Measurements from ENCODE around the gene SPTBN5.
A peak's percentile ranks its signal among the peaks of the same experiment; 100 is the strongest.
"Not testable (repeated sequence)": the region's sequence is repeated elsewhere in the genome, so short reads cannot be mapped to it uniquely, and the experiment has no call there.

SPTBN5 gene

GRCh38 chr15:41831291-41831690 lies 62.6 kb downstream of the SPTBN5 start:
- not testable (repeated sequence) for H2BK15ac ChIP-seq (ENCODE audit: low read depth, poor library complexity, severe bottlenecking); H3K9ac ChIP-seq (ENCODE audit: low read length); H3K4me2 ChIP-seq (ENCODE audit: low read length, poor library complexity, severe bottlenecking); H3K18ac ChIP-seq (ENCODE audit: low read depth in 1 of 2, low read length in 2 of 2); H3K9me3 ChIP-seq (ENCODE audit: control insufficient read depth, low read length); H3K4me3 ChIP-seq (ENCODE audit: insufficient read depth in 1 of 2, low read depth in 1 of 2, low read length in 2 of 2); H2BK120ac ChIP-seq (ENCODE audit: low read depth, low read length); H4K91ac ChIP-seq (ENCODE audit: low read length); DNase-seq; H2AK5ac ChIP-seq (ENCODE audit: low read length, severe bottlenecking); H3K27me3 ChIP-seq (ENCODE audit: control insufficient read depth in 1 of 2, insufficient read depth in 1 of 2, low read length in 2 of 2); H3K4ac ChIP-seq (ENCODE audit: low read depth in 1 of 2, low read length in 2 of 2); H2AFZ ChIP-seq (ENCODE audit: low read depth, low read length); H2BK12ac ChIP-seq (ENCODE audit: low read length in 2 of 2); H3K14ac ChIP-seq (ENCODE audit: low read length in 2 of 2); H2BK5ac ChIP-seq (ENCODE audit: low read depth, low read length, poor library complexity, severe bottlenecking); H4K8ac ChIP-seq (ENCODE audit: low read length); H3K27ac ChIP-seq (ENCODE audit: low read length, poor library complexity, severe bottlenecking); H3K23ac ChIP-seq (ENCODE audit: low read length in 2 of 2)
- peaks cover 15% of the 10 kb centered on the region for H3K4me1 ChIP-seq (ENCODE audit: control insufficient read depth, insufficient read depth, low read depth, low read length)
- peaks cover 9 to 42% of the 10 kb centered on the region in 2 experiments for H3K36me3 ChIP-seq (ENCODE audit: control insufficient read depth in 1 of 2, insufficient read depth in 2 of 2, low read depth in 1 of 2, low read length in 2 of 2)
- H3K79me1 ChIP-seq (replicated peaks; ENCODE audit: low read length, poor library complexity, severe bottlenecking), result peaks cover 14% of the 10 kb centered on the region
- 84% methylated on average over 4 of the region's 4 CpGs for WGBS

GRCh38 chr15:41829959-41830646 lies 63.8 kb downstream of the SPTBN5 start:
- H3K4ac ChIP-seq (ENCODE audit: low read depth in 1 of 2, low read length in 2 of 2), result no peak overlapping the region

GRCh38 chr15:41828807-41829141 lies 65.1 kb downstream of the SPTBN5 start:
- Histone ChIP-seq H3K27me3 (ENCODE audit: control insufficient read depth in 1 of 2, insufficient read depth in 1 of 2, low read length in 2 of 2) (no peaks in the 10 kb centered on the region), H3K4me2 (ENCODE audit: low read length, poor library complexity, severe bottlenecking) (peak overlapping the region; percentile 84), H2AK5ac (ENCODE audit: low read length, severe bottlenecking) (no peak overlapping the region), H3K36me3 (ENCODE audit: control insufficient read depth in 1 of 2, insufficient read depth in 2 of 2, low read depth in 1 of 2, low read length in 2 of 2) (peaks cover 30 to 51% of the 10 kb centered on the region in 2 experiments), H3K4me1 (ENCODE audit: control insufficient read depth, insufficient read depth, low read depth, low read length) (peaks cover 19% of the 10 kb centered on the region), H3K18ac (ENCODE audit: low read depth in 1 of 2, low read length in 2 of 2) (no peak overlapping the region), H3K4me3 (ENCODE audit: insufficient read depth in 1 of 2, low read depth in 1 of 2, low read length in 2 of 2) (peak overlapping the region in 1 of 2 experiments; percentile 98), H3K4ac (ENCODE audit: low read depth in 1 of 2, low read length in 2 of 2) (no peak overlapping the region), H3K14ac (ENCODE audit: low read length in 2 of 2) (no peak overlapping the region), H2BK120ac (ENCODE audit: low read depth, low read length) (no peak overlapping the region), H4K91ac (ENCODE audit: low read length) (no peak overlapping the region), H3K79me1 (replicated peaks; ENCODE audit: low read length, poor library complexity, severe bottlenecking) (peaks cover 8% of the 10 kb centered on the region), H3K27ac (ENCODE audit: low read length, poor library complexity, severe bottlenecking) (no peak overlapping the region), H2AFZ (ENCODE audit: low read depth, low read length) (no peak overlapping the region), H2BK15ac (ENCODE audit: low read depth, poor library complexity, severe bottlenecking) (no peak overlapping the region), H3K9ac (ENCODE audit: low read length) (peak overlapping the region; percentile 94), H2BK5ac (ENCODE audit: low read depth, low read length, poor library complexity, severe bottlenecking) (no peak overlapping the region), H3K23ac (ENCODE audit: low read length in 2 of 2) (no peak overlapping the region), H4K8ac (ENCODE audit: low read length) (no peak overlapping the region), H2BK12ac (ENCODE audit: low read length in 2 of 2) (no peak overlapping the region), H3K9me3 (ENCODE audit: control insufficient read depth, low read length) (no peaks in the 10 kb centered on the region)
- WGBS, result 30% methylated on average over 5 of the region's 6 CpGs
- no peak for DNase-seq

More at GRCh38 chr15:41829959-41830646, 63.8 kb downstream of the SPTBN5 start:
- no peak overlapping the region for H2AK5ac ChIP-seq (ENCODE audit: low read length, severe bottlenecking)
- H3K18ac ChIP-seq (ENCODE audit: low read depth in 1 of 2, low read length in 2 of 2), result no peak overlapping the region
- H2BK5ac ChIP-seq (ENCODE audit: low read depth, low read length, poor library complexity, severe bottlenecking), result no peak overlapping the region
- H4K8ac ChIP-seq (ENCODE audit: low read length), result no peak overlapping the region
- no peak for DNase-seq
- no peak overlapping the region for H3K9ac ChIP-seq (ENCODE audit: low read length)
- no peak overlapping the region for H4K91ac ChIP-seq (ENCODE audit: low read length)
- H3K27me3 ChIP-seq (ENCODE audit: control insufficient read depth in 1 of 2, insufficient read depth in 1 of 2, low read length in 2 of 2), result no peaks in the 10 kb centered on the region
- H3K23ac ChIP-seq (ENCODE audit: low read length in 2 of 2), result no peak overlapping the region
- H2BK120ac ChIP-seq (ENCODE audit: low read depth, low read length), result no peak overlapping the region
- no peak overlapping the region for H3K4me2 ChIP-seq (ENCODE audit: low read length, poor library complexity, severe bottlenecking)
- H2AFZ ChIP-seq (ENCODE audit: low read depth, low read length), result no peak overlapping the region
- H3K27ac ChIP-seq (ENCODE audit: low read length, poor library complexity, severe bottlenecking), result no peak overlapping the region
- H3K14ac ChIP-seq (ENCODE audit: low read length in 2 of 2), result no peak overlapping the region
- 96% methylated on average over 13 of the region's 13 CpGs for WGBS
- peaks cover 14% of the 10 kb centered on the region for H3K79me1 ChIP-seq (replicated peaks; ENCODE audit: low read length, poor library complexity, severe bottlenecking)
- H3K4me3 ChIP-seq (ENCODE audit: insufficient read depth in 1 of 2, low read depth in 1 of 2, low read length in 2 of 2), result no peak overlapping the region
- H2BK15ac ChIP-seq (ENCODE audit: low read depth, poor library complexity, severe bottlenecking), result no peak overlapping the region
- no peaks in the 10 kb centered on the region for H3K9me3 ChIP-seq (ENCODE audit: control insufficient read depth, low read length)
- peaks cover 19 to 45% of the 10 kb centered on the region in 2 experiments for H3K36me3 ChIP-seq (ENCODE audit: control insufficient read depth in 1 of 2, insufficient read depth in 2 of 2, low read depth in 1 of 2, low read length in 2 of 2)
- peaks cover 18% of the 10 kb centered on the region for H3K4me1 ChIP-seq (ENCODE audit: control insufficient read depth, insufficient read depth, low read depth, low read length)
- no peak overlapping the region for H2BK12ac ChIP-seq (ENCODE audit: low read length in 2 of 2)

GRCh38 chr15:41827880-41828806 lies 65.7 kb downstream of the SPTBN5 start, which contains the start of gene JMJD7:
Gene JMJD7 (plus strand): TSS chr15:41828092. CDS start chr15:41828125, 33 bp downstream.
- H3K4ac ChIP-seq (ENCODE audit: low read depth in 1 of 2, low read length in 2 of 2), result peak within 1 kb of the TSS; percentile 2 to 54
- peak within 1 kb of the TSS; percentile 38 for H4K8ac ChIP-seq (ENCODE audit: low read length)
- peak; percentile 86 for DNase-seq
- peak within 1 kb of the TSS; percentile 94 for H3K9ac ChIP-seq (ENCODE audit: low read length)
- peak within 1 kb of the TSS; percentile 83 for H2AFZ ChIP-seq (ENCODE audit: low read depth, low read length)
- H3K14ac ChIP-seq (ENCODE audit: low read length in 2 of 2), result peak within 1 kb of the TSS in 1 of 2 experiments; percentile 88
- no peaks in the 10 kb centered on the region for H3K9me3 ChIP-seq (ENCODE audit: control insufficient read depth, low read length)
- H3K4me2 ChIP-seq (ENCODE audit: low read length, poor library complexity, severe bottlenecking), result peak within 1 kb of the TSS; percentile 92
- 1% methylated on average over 63 of the region's 66 CpGs for WGBS
- H2BK5ac ChIP-seq (ENCODE audit: low read depth, low read length, poor library complexity, severe bottlenecking), result no peak within 1 kb of the TSS
- peaks cover 19% of the 10 kb centered on the region for H3K4me1 ChIP-seq (ENCODE audit: control insufficient read depth, insufficient read depth, low read depth, low read length)
- peak within 1 kb of the TSS in 1 of 2 experiments; percentile 51 for H3K23ac ChIP-seq (ENCODE audit: low read length in 2 of 2)
- no peak within 1 kb of the TSS for H2BK120ac ChIP-seq (ENCODE audit: low read depth, low read length)
- peak within 1 kb of the TSS; percentile 74 to 98 for H3K4me3 ChIP-seq (ENCODE audit: insufficient read depth in 1 of 2, low read depth in 1 of 2, low read length in 2 of 2)
- peak within 1 kb of the TSS in 1 of 2 experiments; percentile 54 for H2BK12ac ChIP-seq (ENCODE audit: low read length in 2 of 2)
- H2BK15ac ChIP-seq (ENCODE audit: low read depth, poor library complexity, severe bottlenecking), result peak within 1 kb of the TSS; percentile 68
- no peak within 1 kb of the TSS for H2AK5ac ChIP-seq (ENCODE audit: low read length, severe bottlenecking)
- no peak within 1 kb of the TSS for H3K27ac ChIP-seq (ENCODE audit: low read length, poor library complexity, severe bottlenecking)
- peak within 1 kb of the TSS; percentile 29 for H4K91ac ChIP-seq (ENCODE audit: low read length)
- H3K36me3 ChIP-seq (ENCODE audit: control insufficient read depth in 1 of 2, insufficient read depth in 2 of 2, low read depth in 1 of 2, low read length in 2 of 2), result peaks cover 37 to 57% of the 10 kb centered on the region in 2 experiments
- peaks cover 7% of the 10 kb centered on the region for H3K79me1 ChIP-seq (replicated peaks; ENCODE audit: low read length, poor library complexity, severe bottlenecking)
- H3K18ac ChIP-seq (ENCODE audit: low read depth in 1 of 2, low read length in 2 of 2), result peak within 1 kb of the TSS in 1 of 2 experiments; percentile 70
- no peaks in the 10 kb centered on the region for H3K27me3 ChIP-seq (ENCODE audit: control insufficient read depth in 1 of 2, insufficient read depth in 1 of 2, low read length in 2 of 2)
